AG09309 (cell line): ENCODE measurements around the gene ARL8B.
"Not testable (repeated sequence)": the region's sequence is repeated elsewhere in the genome, so short reads cannot be mapped to it uniquely, and the experiment has no call there.

Experiments used
- DNase-seq: peaks from one replicate; pipeline ENCODE4 v3.0.0-alpha.2; 2010; ENCODE audit warnings: low read depth
- H3K4me3 ChIP-seq: 2 replicates; pipeline ENCODE4 v1.5.1; 2011; ENCODE audit warnings: mild to moderate bottlenecking, low read depth, low read length, moderate library complexity; ENCODE audit not compliant: control insufficient read depth
- TF ChIP-seq, protein P1 (sequence below): IDR thresholded peaks from 2 replicates; pipeline ENCODE4 v1.5.1; 2011; ENCODE audit warnings: mild to moderate bottlenecking, low read depth, low read length, inconsistent platforms; ENCODE audit not compliant: insufficient read depth, control insufficient read depth; ENCODE audit errors: missing control alignments

Gene ARL8B

DNA sequence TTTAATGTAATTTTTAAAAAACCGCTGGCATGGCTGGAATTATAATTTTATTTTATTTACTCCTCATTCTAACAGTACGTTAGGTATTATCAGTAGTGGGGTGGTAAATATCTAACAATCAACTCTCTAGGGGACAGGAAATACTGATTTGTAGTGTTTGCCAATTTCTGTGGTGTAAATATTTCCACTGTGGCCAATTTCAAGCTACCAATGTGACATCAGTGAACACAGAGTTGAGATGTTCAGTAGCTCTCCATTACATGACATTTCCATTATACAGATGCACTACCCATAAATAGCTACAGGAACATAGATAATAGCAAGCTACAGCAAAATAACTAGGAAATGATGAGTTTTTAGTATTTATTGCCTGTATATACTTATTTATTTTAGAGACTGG is 10.0 kb upstream of the ARL8B start:
- TF ChIP-seq, protein P1, sequence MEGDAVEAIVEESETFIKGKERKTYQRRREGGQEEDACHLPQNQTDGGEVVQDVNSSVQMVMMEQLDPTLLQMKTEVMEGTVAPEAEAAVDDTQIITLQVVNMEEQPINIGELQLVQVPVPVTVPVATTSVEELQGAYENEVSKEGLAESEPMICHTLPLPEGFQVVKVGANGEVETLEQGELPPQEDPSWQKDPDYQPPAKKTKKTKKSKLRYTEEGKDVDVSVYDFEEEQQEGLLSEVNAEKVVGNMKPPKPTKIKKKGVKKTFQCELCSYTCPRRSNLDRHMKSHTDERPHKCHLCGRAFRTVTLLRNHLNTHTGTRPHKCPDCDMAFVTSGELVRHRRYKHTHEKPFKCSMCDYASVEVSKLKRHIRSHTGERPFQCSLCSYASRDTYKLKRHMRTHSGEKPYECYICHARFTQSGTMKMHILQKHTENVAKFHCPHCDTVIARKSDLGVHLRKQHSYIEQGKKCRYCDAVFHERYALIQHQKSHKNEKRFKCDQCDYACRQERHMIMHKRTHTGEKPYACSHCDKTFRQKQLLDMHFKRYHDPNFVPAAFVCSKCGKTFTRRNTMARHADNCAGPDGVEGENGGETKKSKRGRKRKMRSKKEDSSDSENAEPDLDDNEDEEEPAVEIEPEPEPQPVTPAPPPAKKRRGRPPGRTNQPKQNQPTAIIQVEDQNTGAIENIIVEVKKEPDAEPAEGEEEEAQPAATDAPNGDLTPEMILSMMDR = no peak
- H3K4me3 ChIP-seq = no peak overlapping the region
- no peak for DNase-seq

DNA sequence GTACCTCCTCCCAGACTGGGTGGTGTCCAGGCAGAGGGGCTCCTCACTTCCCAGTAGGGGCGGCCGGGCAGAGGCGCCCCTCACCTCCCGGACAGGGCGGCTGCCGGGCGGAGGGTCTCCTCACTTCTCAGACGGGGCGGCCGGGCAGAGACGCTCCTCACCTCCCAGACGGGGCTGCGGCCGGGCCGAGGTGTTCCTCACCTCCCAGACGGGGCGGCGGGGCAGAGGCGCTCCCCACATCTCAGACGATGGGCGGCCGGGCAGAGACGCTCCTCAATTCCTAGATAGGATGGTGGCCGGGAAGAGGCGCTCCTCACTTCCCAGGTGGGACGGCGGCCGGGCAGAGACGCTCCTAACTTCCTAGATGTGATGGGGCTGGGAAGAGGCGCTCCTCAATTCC is 8.4 kb upstream of the ARL8B start:
- DNase-seq, H3K4me3 ChIP-seq: not testable (repeated sequence)

DNA sequence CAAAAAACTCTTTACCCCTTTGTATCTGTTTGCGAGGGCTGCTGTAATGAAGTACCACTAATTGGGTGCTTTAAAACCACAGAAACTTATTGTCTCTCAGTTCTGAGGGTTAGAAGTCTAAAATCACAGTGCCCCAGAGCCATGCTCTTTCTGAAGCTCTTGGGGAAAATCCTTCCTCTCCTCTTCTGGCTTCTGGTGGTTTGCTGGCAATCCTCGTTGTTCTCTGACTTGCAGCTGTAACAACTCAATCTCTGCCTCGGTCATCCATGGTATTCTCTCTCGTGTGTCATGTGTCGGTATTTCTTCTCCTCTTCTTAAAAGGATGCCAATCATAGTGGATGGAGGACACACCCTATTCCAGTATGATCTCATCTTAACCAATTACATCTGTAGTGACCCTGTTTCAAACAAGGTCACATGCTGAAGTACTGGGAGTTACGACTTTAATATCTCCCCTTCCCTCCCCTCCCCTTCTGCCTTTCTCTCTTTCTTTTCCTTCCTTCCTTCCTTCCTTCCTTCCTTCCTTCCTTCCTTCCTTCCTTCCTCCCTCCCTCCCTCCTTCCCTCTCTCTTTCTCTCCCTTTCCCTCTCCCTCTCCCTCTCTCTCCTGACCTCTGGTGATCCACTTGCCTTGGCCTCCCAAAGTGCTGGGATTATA is 6.5 kb upstream of the ARL8B start:
- DNase-seq = no peak
- H3K4me3 ChIP-seq = no peak overlapping the region
- TF ChIP-seq, protein P1 = no peak

DNA sequence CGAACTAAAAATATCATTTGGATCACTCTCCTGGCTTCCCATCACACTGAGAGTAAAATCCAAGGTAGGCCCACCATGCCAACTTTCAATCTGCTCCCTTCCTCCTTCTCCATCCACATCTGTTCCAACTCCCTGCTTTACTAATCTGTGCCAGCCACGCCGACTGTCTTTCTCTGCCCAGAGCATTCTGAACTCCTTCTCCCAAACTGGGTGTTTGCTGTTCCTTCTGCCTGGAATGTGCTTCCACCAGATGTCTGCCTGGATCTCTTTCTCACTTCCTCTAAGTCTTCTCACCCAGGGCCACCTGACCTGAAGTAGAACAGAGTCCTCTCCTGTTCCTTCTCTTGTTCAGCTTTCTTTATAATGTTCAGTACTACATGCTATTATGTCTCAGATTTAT is 5.6 kb upstream of the ARL8B start:
- no peak for DNase-seq
- TF ChIP-seq, protein P1 = no peak
- no peak overlapping the region for H3K4me3 ChIP-seq

DNA sequence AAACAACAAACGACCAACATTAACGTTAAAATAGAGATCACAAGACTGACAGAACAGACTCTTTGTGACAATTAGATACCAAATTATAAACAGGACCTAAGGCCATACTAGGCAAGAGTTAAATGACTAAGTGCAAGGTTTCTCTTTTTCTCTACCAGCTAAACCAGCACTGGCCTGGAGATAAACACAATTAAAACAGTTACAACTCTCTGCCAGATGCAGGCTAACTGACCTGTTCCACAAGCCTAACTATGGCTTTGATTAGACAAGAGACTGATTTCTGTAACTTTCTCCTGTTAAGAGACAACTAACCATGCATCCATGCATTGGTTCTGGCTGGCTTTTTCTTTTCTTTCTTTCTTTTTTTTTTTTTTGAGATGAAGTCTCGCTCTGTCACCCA is 1.6 kb upstream of the ARL8B start:
- no peak overlapping the region for H3K4me3 ChIP-seq
- TF ChIP-seq, protein P1 = no peak
- no peak for DNase-seq

DNA sequence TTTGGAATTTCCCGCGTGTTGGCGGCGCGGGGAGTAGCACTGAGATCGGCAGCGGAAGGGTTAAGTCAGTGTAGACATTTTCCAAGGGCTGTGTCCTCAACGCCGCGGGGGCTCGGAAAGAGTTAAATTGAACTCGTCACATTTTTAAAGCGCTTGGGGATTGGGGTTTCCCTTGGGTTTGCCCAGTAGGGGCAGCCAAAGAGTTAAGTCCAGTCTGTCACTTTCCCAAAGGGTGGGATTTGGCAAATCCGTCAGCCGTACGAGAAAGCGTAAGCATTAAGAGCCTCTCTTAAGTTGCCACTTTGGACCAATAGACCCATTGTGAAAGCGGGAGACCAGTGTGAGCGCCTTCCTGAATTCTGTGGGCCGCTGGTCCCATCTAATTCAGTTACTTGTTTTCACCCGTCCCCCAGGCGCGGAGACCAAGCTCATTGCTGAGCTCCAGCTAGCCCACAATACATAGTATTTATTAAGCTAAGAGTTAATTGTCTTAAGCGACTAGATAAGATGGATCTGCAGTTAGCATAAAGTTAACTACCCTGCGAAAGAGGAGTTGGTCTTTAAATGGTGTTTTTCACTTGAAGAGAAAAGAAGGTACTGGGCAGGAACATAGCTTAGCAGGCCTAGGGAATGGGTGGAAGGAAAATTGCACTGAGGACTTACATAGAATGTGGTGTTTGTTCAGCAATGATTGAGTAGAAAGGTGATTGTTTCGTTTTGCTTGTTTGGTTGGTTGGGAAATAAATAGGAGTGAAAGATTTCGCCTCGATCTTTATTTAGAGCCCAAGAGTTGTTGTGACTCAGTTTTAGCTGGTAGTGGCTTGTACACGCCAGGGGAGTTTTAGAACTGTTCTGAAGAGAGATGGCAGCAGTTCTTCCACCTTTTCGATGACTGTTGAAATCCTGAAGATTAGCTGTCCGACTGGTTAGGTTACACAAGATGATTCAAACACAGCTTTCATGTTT is 932 bp downstream of the ARL8B start:
- TF ChIP-seq, protein P1 = no peak
- no peak for DNase-seq
- peak overlapping the region; percentile 99 for H3K4me3 ChIP-seq

DNA sequence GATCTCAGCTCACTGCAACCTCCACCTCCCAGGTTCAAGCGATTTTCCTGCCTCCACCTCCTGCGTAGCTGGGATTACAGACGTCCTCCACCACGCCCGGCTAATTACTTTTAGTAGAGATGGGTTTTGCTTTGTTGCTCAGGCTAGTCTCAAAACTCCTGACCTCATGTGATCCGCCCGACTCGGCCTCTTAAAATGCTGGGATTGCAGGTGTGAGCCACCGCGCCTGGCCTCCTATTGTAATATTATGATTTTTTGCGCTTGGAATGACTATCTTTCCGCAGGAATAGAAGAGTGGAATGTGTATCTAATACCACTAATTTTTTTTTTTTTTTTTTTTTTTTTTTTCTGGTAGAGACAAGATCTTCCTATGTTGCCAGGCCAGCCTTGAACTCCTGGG is 1.8 kb downstream of the ARL8B start:
- TF ChIP-seq, protein P1 = no peak
- no peak for DNase-seq
- peak overlapping the region; percentile 99; the same call in 1 of the 2 replicates for H3K4me3 ChIP-seq
